ENCODE measurements around the gene GPRC5C.
A peak's percentile ranks its signal among the peaks of the same experiment; 100 is the strongest.
"Not testable (repeated sequence)": the region's sequence is repeated elsewhere in the genome, so short reads cannot be mapped to it uniquely, and the experiment has no call there.

The GPRC5C gene

DNA sequence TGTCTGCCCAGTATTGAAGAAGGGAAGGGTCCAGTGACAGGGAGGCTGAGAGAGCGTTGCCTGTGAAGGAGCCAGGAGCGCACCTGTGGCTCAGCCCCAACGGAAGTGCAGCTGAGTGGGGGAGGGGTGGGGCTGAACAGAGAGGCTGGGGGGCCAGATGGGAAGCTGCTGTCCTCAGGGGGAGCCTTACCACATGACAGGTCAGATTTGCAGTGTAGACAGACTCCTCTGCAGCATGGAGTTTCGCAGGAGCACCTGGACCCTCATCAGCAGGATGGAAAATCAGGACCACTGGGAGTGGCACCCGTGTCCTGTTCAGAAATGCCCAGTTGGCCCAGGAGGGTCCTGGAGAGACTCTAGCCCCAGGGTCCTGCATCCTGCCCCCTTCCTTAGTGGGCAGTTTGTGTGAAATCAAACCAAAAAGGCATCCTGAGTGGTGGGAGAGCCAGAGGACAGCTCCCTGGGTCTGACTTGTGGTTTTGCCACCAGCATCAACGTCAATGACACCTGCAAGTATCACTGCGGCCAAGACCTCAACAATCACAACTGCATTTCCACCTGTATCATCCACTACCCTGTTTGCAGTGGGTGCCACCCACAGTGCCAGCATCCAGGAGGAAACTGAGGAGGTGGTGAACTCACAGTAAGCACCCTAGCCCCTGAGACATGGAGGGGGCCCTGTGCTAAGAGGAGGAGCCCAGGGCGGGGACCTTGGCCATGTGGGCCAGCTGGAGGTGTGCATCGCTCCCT is 42.3 kb downstream of the GPRC5C start:
- DNase-seq: no peak

DNA sequence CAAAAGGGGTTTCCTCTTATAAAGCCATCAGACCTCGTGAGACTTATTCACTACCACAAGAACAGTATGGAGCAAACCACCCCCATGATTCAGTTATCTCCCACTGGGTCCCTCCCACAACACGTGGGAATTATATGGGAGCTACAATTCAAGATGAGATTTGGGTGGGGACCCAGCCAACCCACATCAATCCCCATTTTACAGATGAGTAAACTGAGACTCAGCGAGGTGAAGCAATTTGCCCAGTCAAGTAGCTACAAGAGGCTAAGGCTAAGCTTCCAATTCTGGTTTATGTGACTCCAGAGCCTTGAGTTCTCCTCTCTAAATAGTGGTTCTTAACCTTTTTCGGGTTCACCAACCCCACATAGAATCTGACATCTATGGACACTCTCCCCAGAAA is 43.3 kb downstream of the GPRC5C start:
- DNase-seq: no peak

DNA sequence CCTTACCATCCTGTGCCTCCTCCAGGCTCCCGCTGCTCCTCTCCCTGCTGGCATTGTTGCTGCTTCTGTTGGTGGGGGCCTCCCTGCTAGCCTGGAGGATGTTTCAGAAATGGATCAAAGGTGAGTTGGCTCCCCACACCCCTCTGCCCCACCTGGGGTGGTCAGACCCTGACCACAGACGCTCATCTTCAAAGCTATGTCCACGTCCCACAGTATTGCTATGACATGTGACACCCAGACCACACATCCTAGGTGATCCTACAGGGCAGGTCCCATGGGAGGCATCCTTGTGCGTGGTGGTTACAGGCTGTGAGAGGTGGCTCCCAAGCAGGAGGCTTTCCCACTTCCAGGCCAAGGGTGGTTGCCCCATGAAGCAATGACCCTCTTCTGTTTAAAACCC is 45.5 kb downstream of the GPRC5C start:
- DNase-seq: no peak

DNA sequence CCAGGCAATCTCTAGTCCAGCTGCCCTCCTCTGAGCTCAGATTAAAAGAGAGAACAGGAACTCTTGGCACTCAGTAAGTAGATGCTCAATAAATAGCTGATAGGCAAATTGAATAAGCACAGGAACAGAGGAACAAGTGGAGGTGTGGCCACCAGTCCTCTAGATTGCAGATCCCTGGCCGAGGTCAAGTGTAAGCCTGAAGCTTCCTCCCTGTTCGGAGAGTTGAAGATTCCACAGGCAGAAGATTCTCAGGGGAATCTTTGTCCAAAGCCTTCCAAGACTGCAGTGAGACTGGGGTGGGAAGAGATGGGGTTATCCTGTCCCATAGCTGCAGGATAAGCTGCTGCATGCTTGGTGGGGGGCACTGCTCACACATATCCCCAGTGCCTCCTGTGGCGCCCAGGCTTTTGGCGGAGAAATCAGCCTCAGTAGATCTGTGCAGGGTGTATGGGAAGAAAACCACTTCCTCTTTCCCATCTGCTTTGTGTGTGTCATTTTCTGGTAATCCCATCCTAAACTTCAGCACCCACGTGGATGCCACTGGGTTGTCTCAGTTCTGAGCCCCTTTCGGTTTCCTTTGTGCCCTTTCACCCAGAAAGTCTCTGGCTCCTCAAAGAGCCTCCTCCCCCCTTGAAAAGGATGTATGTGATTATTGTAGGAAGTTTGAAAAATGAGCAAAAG is 46.7 kb downstream of the GPRC5C start:
- DNase-seq: no peak

DNA sequence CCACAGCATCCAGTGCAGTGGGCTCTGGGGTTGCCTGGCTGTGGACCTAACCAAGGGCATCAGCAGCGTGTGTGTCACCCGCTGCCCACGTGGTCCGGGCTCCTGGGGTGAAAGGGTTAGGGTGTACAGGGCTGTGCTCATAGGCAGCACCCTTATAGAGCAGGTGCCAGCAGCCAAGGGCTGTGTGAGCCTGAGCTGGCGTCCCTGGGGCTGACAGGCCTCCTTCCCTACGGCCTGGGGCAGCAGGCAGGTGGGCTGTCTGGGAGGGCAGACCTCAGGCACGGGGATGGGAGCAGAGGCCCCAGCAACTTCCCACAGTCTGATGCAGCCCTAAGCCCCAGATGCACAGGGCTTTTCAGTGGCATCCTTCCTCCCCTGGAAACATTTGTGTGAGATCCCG is 48.4 kb downstream of the GPRC5C start:
- DNase-seq: no peak

DNA sequence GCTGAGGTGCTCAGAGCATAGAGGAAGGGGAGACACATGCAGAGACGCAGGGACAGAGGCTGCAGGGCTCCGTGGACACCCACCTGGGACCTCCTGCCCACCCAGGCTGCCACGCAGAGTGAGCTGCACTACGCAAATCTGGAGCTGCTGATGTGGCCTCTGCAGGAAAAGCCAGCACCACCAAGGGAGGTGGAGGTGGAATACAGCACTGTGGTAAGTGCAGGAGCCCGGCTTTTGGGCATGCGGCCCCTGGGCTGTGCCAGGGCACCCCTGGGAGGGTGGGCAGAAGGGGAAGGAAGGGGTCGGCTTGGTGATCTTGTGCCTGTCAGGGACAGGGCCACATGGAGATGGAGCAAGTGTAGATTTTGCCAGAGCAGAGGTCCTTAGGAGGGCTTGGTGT is 49.7 kb downstream of the GPRC5C start:
- DNase-seq: no peak

DNA sequence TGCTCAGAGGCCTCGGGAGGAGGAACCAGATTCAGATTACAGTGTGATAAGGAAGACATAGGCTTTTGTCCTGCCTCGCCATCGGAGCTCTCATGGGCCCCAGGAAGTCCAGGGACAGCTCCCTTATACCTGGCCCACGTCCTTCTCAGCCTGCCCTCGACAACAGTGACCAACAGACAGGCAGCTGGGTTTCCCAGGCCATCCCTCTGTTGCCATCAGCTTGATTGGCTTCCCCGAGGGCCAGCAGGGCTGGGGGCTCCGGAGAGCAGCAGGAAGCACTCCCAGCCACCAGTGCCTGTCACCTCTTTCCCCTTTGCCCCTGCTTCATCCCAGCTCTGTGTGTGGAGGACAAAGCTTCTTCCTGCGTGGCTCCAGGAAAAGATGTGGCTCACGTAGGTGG is 52.2 kb downstream of the GPRC5C start:
- DNase-seq: no peak

DNA sequence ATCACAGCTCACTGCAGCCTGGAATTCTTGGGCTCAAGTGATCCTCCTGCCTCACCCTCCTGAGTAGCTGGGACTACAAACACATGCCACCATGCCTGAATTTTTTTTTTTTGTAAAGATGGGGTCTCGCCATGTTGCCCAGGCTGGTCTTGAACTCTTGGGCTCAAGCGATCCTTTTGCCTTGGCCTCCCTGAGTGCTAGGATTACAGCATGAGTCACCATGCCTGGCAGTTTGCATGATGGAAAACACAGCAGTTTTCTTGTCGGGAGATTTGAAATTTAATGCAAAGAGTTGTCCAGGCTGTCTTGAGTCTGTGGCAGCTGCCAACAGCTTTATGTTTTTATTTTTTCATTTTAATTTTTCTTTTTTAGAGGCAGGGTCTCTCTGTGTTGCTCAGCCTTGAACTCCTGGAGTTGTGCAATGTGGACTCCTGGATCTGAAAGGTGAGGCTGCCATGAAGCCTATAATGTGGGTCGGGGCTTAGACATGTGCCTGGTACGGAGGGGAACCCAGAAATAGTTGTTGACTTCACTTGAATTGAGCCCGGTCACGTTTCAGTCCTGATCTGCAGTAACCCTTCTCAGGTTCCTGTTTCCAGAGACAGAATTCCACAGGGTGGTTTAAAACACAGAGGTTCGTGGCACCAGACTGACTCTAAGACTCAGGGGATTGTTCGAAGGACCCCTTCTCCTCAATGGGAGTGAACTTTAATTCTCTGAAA is 53.3 kb downstream of the GPRC5C start:
- DNase-seq: no peak

DNA sequence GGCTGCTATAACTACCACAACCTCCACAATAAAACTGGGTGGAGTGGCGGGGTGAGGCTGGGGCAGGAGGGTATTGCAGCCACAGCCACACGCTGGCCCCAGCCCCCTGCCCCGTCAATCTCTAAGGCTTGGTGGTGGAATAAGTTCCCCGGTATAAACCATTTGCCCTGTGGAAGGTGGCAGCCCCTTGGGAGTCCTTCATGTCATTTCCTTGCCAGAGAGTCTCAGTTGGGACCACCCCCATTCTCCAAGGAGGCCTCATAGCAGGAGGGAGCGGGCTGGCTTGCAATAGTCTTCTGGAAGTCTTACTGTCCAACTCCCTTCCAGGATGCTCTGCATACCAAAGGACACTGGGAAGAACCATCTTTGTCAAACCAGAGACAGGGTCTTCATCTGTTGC is 54.0 kb downstream of the GPRC5C start:
- DNase-seq: no peak

DNA sequence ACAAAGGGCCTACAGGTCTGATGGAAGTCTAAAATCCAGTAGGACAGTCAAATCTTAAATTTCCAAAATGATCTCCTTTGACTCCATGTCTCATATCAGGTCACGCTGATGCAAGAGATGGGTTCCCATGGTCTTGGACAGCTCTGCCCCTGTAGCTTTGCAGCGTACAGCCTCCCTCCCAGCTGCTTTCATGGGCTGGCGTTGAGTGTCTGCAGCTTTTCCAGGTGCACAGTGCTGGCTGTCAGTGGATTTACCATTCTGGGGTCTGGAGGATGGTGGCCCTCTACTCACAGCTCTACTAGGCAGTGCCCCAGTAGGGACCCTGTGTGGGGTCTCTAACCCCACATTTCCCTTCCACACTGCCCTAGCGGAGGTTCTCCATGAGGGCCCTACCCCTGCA is 56.4 kb downstream of the GPRC5C start:
- DNase-seq: not testable (repeated sequence)

DNA sequence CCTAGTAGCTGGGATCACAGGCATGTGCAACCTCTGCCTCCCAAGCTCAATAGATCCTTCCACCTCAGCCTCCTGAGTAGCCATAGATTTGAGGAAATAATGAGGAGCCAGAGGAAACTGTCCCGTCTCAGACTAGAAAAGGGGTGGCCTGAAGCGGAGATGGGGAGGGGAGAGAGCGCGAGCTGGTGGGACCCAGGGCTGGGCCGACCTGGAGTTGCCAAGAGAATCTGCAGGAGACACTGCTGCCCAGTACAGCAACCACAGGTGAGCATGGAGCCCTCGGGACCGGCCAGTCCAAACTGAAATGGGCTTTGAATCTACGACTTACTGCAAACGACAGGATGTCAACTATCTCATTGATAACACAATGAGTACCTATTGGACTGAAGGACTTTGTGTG is 58.8 kb downstream of the GPRC5C start:
- no peak for DNase-seq

DNA sequence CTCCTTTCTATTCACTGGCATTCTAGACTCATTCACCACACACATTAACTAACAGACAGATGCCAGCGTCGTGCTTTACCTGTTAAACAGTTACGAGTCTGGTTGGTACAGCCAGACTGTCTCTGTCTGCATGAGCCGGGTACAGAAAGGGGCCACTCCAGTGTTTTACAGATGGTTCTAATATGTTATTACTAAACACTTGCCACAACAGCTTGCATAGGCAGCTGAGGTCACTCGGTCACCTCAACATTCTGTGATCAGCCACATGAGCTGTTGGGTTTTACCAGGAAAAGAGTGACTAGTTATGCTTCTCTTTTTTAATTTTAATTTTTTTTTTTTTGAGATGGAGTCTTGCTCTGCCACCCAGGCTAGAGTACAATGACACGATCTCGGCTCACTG is 59.7 kb downstream of the GPRC5C start:
- DNase-seq: no peak

DNA sequence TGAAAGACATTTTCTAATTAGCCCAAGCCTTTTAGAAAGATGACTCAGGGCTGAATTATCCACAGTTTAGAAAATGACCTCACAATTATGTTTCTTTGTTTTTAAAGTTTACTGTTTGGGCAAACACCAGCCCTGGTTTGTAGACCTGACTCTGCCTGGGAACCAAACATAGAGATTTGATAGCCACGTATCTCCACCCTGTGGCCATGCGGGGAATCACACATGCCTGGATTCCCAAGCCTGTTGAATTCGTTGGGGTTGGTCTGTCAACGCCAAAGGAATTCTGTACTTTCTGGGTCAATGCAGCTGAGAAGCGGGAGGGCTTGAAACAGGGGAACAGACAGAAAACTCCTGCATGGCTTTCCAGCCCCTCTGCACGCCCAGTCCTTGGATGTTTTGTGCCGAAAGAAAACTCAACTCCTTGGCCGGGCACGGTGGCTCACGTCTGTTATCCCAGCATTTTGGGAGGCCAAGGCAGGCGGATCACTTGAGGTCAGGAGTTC is 61.5 kb downstream of the GPRC5C start:
- peak; percentile 81 for DNase-seq

Data from DMS53 (cell line).